ENCODE results near the gene PTGFRN. TPM values are rescaled to one million over a fixed set of nuclear protein-coding genes. Genes with fewer than 3 reads are reported as not detected.
A peak's percentile ranks its signal among the peaks of the same experiment; 100 is the strongest.
"Not testable (repeated sequence)": the region's sequence is repeated elsewhere in the genome, so short reads cannot be mapped to it uniquely, and the experiment has no call there.

PTGFRN gene
- total RNA-seq, 4 donors from 2014 or later, result 10.7 to 39.8 (median 28.5) TPM

- DNase-seq (ENCODE audit: low spot score), result no peak
- ATAC-seq (ENCODE audit: low FRiP score), result peak; percentile 82
- no peak for TF ChIP-seq CTCF (IDR thresholded peaks at IDR 0.05)
These were observed 38.0 kb upstream of the PTGFRN start for GRCh38 chr1:116871779-116872146.

GRCh38 chr1:116873680-116874271 lies 35.9 kb upstream of the PTGFRN start:
- DNase-seq (ENCODE audit: low spot score) (no peak), ATAC-seq (ENCODE audit: low FRiP score) (no peak)
- no peak for TF ChIP-seq CTCF (IDR thresholded peaks at IDR 0.05)

- DNase-seq (ENCODE audit: low spot score), result no peak
- no peak for ATAC-seq (ENCODE audit: low FRiP score)
- TF ChIP-seq CTCF (IDR thresholded peaks at IDR 0.05), result no peak
These were observed 34.9 kb upstream of the PTGFRN start for GRCh38 chr1:116874733-116875249.

- TF ChIP-seq CTCF (IDR thresholded peaks at IDR 0.05), result no peak
- DNase-seq (ENCODE audit: low spot score) (no peak), ATAC-seq (ENCODE audit: low FRiP score) (no peak)
These were observed 34.3 kb upstream of the PTGFRN start for GRCh38 chr1:116875391-116875790.

GRCh38 chr1:116875946-116876345 lies 33.8 kb upstream of the PTGFRN start:
- not testable (repeated sequence) for DNase-seq (ENCODE audit: low spot score); ATAC-seq (ENCODE audit: low FRiP score)

GRCh38 chr1:116877141-116877818 lies 32.4 kb upstream of the PTGFRN start:
- TF ChIP-seq CTCF (IDR thresholded peaks at IDR 0.05), result no peak
- no peak for DNase-seq (ENCODE audit: low spot score)
- no peak for ATAC-seq (ENCODE audit: low FRiP score)

GRCh38 chr1:116878804-116879477 lies 30.8 kb upstream of the PTGFRN start:
- no peak for ATAC-seq (ENCODE audit: low FRiP score)
- no peak for DNase-seq (ENCODE audit: low spot score)
- TF ChIP-seq CTCF (IDR thresholded peaks at IDR 0.05), result no peak

All from omental fat pad (tissue), 4 donors.